ENCODE measurements around the gene VPS72.
A peak's percentile ranks its signal among the peaks of the same experiment; 100 is the strongest.
"Not testable (repeated sequence)": the region's sequence is repeated elsewhere in the genome, so short reads cannot be mapped to it uniquely, and the experiment has no call there.

Gene VPS72

GRCh38 chr1:151199873-151200581 lies 10.0 kb upstream of the VPS72 start:
- Histone ChIP-seq H3K4ac (ENCODE audit: low read depth, low read length) (no peak overlapping the region), H2BK15ac (replicated peaks; ENCODE audit: low read depth) (no peak overlapping the region), H3K27me3 (ENCODE audit: insufficient read depth, low read length, poor library complexity) (no peaks in the 10 kb centered on the region), H3K4me1 (ENCODE audit: control insufficient read depth, low read depth, low read length) (no peaks in the 10 kb centered on the region), H3K27ac (ENCODE audit: low read depth, low read length) (no peak overlapping the region), H3K79me2 (ENCODE audit: control insufficient read depth, insufficient read depth, low read length) (peaks cover 56% of the 10 kb centered on the region), H3K23ac (ENCODE audit: low read length) (peak overlapping the region; percentile 66), H3K56ac (ENCODE audit: low read length) (peak overlapping the region; percentile 100), H3K79me1 (ENCODE audit: low read length) (peaks cover 2% of the 10 kb centered on the region), H2BK5ac (ENCODE audit: low read length) (no peak overlapping the region), H3K18ac (ENCODE audit: low read length) (no peak overlapping the region), H3K9ac (ENCODE audit: low read length) (peak overlapping the region; percentile 100), H3K4me2 (ENCODE audit: low read length) (peak overlapping the region; percentile 98), H2BK120ac (ENCODE audit: low read depth, low read length) (no peak overlapping the region), H4K8ac (ENCODE audit: low read depth, low read length) (no peak overlapping the region), H2AK5ac (ENCODE audit: low read length) (no peak overlapping the region), H3K4me3 (ENCODE audit: low read length) (peak overlapping the region; percentile 98), H3K36me3 (ENCODE audit: control insufficient read depth, insufficient read depth, low read length) (peaks cover 1% of the 10 kb centered on the region), H4K5ac (ENCODE audit: low read length) (no peak overlapping the region)
- WGBS (ENCODE audit: extremely low coverage, insufficient coverage, low lambda C conversion rate): no CpG with 5 or more reads among the region's 11 CpGs
- peak; percentile 46 for DNase-seq

DNA sequence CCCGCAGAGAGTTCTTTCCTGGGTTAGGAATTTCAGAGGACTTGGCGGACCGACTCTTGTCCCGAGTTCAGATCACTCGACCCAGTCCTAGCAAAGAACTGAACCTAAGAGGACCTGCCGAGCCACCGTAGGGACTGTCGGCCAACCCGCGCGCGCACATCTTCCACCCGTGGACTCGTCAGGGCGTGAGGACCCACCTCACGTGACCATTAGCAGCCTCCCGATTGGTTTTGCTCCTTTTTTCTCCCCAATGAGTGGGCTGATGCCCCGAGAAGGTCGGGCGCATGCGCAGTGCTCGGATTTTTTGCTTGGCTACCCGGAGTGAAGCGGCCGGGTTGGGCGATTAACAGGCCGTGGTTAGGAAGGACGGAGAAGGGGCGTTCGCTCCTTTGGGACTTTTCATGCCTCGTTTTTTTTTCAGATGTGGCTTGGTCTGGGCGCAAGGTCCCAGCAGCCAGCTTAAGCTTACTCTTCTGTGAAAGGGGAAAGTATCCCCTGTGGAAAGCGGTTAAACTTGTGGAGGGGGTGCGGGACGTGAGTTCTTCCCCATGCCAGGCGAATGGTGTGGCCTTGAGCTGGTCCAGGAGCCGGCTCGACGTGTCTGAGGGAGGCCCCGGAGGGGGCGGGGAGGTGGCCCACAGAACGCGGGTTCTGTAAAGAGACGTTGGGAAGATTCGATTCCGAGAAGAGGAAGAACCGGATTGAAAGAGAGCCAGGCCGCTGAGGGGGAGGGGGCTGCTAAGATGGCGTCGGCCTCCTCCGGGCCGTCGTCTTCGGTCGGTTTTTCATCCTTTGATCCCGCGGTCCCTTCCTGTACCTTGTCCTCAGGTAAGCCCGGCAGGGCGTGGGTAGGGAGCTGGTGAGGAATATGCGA lies 8.5 kb upstream of the VPS72 start, which contains the start of gene PIP5K1A:
Gene PIP5K1A (plus strand): TSS at position 299 of the 874 bp plus-strand sequence. CDS start 445 bp downstream, at position 744.
- no peaks in the 10 kb centered on the region for H3K27me3 ChIP-seq (ENCODE audit: insufficient read depth, low read length, poor library complexity)
- peaks cover 43% of the 10 kb centered on the region for H3K79me2 ChIP-seq (ENCODE audit: control insufficient read depth, insufficient read depth, low read length)
- peak within 1 kb of the TSS; percentile 100 for H3K9ac ChIP-seq (ENCODE audit: low read length)
- no peak within 1 kb of the TSS for H4K8ac ChIP-seq (ENCODE audit: low read depth, low read length)
- no peaks in the 10 kb centered on the region for H3K4me1 ChIP-seq (ENCODE audit: control insufficient read depth, low read depth, low read length)
- peak within 1 kb of the TSS; percentile 99 for H3K23ac ChIP-seq (ENCODE audit: low read length)
- no peak within 1 kb of the TSS for H4K5ac ChIP-seq (ENCODE audit: low read length)
- peak within 1 kb of the TSS; percentile 100 for H3K56ac ChIP-seq (ENCODE audit: low read length)
- H2BK5ac ChIP-seq (ENCODE audit: low read length): peak within 1 kb of the TSS; percentile 80
- H2BK120ac ChIP-seq (ENCODE audit: low read depth, low read length): no peak within 1 kb of the TSS
- peaks cover 2% of the 10 kb centered on the region for H3K79me1 ChIP-seq (ENCODE audit: low read length)
- no peaks in the 10 kb centered on the region for H3K36me3 ChIP-seq (ENCODE audit: control insufficient read depth, insufficient read depth, low read length)
- H2AK5ac ChIP-seq (ENCODE audit: low read length): peak within 1 kb of the TSS; percentile 79
- peak within 1 kb of the TSS; percentile 89 for H3K4ac ChIP-seq (ENCODE audit: low read depth, low read length)
- peak within 1 kb of the TSS; percentile 63 for H3K18ac ChIP-seq (ENCODE audit: low read length)
- no peak within 1 kb of the TSS for H2BK15ac ChIP-seq (replicated peaks; ENCODE audit: low read depth)
- H3K27ac ChIP-seq (ENCODE audit: low read depth, low read length): peak within 1 kb of the TSS; percentile 32
- DNase-seq: peak; percentile 98
- peak within 1 kb of the TSS; percentile 98 for H3K4me2 ChIP-seq (ENCODE audit: low read length)
- WGBS (ENCODE audit: extremely low coverage, insufficient coverage, low lambda C conversion rate): no CpG with 5 or more reads among the region's 60 CpGs
- peak within 1 kb of the TSS; percentile 98 for H3K4me3 ChIP-seq (ENCODE audit: low read length)

DNA sequence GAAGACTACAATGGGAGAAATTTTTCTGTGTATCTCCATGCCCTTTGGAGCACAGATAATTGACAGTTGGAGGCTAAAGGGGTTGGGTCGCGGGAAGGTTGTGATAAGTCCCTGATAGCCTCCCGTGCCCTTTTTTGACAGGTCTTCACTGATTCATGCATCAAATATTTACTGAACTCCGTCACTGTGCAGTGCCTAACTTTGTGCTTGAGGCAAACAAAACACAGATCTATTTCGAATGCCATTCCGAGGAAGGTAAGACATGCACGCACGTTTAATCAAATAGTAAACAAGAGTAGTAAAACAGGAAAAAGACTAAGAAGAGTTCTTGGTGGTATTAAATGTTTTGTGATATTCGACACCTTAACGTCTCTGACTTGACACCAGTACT lies 7.9 kb upstream of the VPS72 start:
- peaks cover 40% of the 10 kb centered on the region for H3K79me2 ChIP-seq (ENCODE audit: control insufficient read depth, insufficient read depth, low read length)
- H3K18ac ChIP-seq (ENCODE audit: low read length): no peak overlapping the region
- H4K8ac ChIP-seq (ENCODE audit: low read depth, low read length): no peak overlapping the region
- no peak for DNase-seq
- peak overlapping the region; percentile 53 for H3K9ac ChIP-seq (ENCODE audit: low read length)
- no CpG with 5 or more reads among the region's 10 CpGs for WGBS (ENCODE audit: extremely low coverage, insufficient coverage, low lambda C conversion rate)
- H3K23ac ChIP-seq (ENCODE audit: low read length): no peak overlapping the region
- peak overlapping the region; percentile 45 for H3K4me2 ChIP-seq (ENCODE audit: low read length)
- H2BK120ac ChIP-seq (ENCODE audit: low read depth, low read length): no peak overlapping the region
- H3K4me1 ChIP-seq (ENCODE audit: control insufficient read depth, low read depth, low read length): no peaks in the 10 kb centered on the region
- H3K27me3 ChIP-seq (ENCODE audit: insufficient read depth, low read length, poor library complexity): no peaks in the 10 kb centered on the region
- peak overlapping the region; percentile 61 for H3K56ac ChIP-seq (ENCODE audit: low read length)
- no peaks in the 10 kb centered on the region for H3K36me3 ChIP-seq (ENCODE audit: control insufficient read depth, insufficient read depth, low read length)
- no peak overlapping the region for H3K27ac ChIP-seq (ENCODE audit: low read depth, low read length)
- no peak overlapping the region for H2BK15ac ChIP-seq (replicated peaks; ENCODE audit: low read depth)
- H2BK5ac ChIP-seq (ENCODE audit: low read length): no peak overlapping the region
- no peaks in the 10 kb centered on the region for H3K79me1 ChIP-seq (ENCODE audit: low read length)
- peak overlapping the region; percentile 33 for H3K4me3 ChIP-seq (ENCODE audit: low read length)
- no peak overlapping the region for H4K5ac ChIP-seq (ENCODE audit: low read length)
- no peak overlapping the region for H3K4ac ChIP-seq (ENCODE audit: low read depth, low read length)
- H2AK5ac ChIP-seq (ENCODE audit: low read length): no peak overlapping the region

DNA sequence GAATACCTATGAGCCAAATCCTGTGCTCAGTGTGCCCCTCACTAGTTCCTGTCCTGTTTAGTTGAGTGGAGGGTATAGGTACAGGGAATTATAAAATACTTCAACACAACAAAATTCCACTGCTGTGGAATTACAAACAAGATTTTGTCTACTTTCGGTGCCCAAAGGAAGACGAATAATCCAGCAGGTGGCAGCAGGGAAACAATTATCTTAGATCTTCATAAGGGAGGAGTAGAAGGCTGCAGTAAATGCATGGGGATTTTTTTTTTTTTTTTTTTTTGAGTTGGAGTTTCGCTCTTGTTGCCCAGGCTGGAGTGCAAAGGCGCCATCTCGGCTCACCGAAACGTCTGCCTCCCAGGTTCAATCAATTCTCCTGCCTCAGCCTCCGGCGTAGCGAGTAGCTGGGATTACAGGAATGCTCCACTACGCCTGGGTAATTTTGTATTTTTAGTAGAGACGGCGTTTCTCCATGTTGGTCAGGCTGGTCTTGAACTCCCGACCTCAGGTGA lies 6.3 kb upstream of the VPS72 start:
- no peak overlapping the region for H3K27ac ChIP-seq (ENCODE audit: low read depth, low read length)
- no peaks in the 10 kb centered on the region for H3K79me1 ChIP-seq (ENCODE audit: low read length)
- no peaks in the 10 kb centered on the region for H3K36me3 ChIP-seq (ENCODE audit: control insufficient read depth, insufficient read depth, low read length)
- H2AK5ac ChIP-seq (ENCODE audit: low read length): no peak overlapping the region
- H3K56ac ChIP-seq (ENCODE audit: low read length): no peak overlapping the region
- no peak overlapping the region for H4K5ac ChIP-seq (ENCODE audit: low read length)
- H2BK15ac ChIP-seq (replicated peaks; ENCODE audit: low read depth): no peak overlapping the region
- H3K27me3 ChIP-seq (ENCODE audit: insufficient read depth, low read length, poor library complexity): no peaks in the 10 kb centered on the region
- no peak overlapping the region for H2BK120ac ChIP-seq (ENCODE audit: low read depth, low read length)
- no peak overlapping the region for H3K23ac ChIP-seq (ENCODE audit: low read length)
- H3K18ac ChIP-seq (ENCODE audit: low read length): no peak overlapping the region
- WGBS (ENCODE audit: extremely low coverage, insufficient coverage, low lambda C conversion rate): no CpG with 5 or more reads among the region's 14 CpGs
- H3K4me2 ChIP-seq (ENCODE audit: low read length): no peak overlapping the region
- H4K8ac ChIP-seq (ENCODE audit: low read depth, low read length): no peak overlapping the region
- DNase-seq: peak; percentile 76
- H3K4ac ChIP-seq (ENCODE audit: low read depth, low read length): no peak overlapping the region
- no peak overlapping the region for H2BK5ac ChIP-seq (ENCODE audit: low read length)
- H3K4me3 ChIP-seq (ENCODE audit: low read length): no peak overlapping the region
- no peak overlapping the region for H3K9ac ChIP-seq (ENCODE audit: low read length)
- peaks cover 25% of the 10 kb centered on the region for H3K79me2 ChIP-seq (ENCODE audit: control insufficient read depth, insufficient read depth, low read length)
- H3K4me1 ChIP-seq (ENCODE audit: control insufficient read depth, low read depth, low read length): no peaks in the 10 kb centered on the region

GRCh38 chr1:151194894-151195594 lies 5.0 kb upstream of the VPS72 start:
- DNase-seq: peak; percentile 62

More at GRCh38 chr1:151194894-151195594, 5.0 kb upstream of the VPS72 start:
- H3K56ac ChIP-seq (ENCODE audit: low read length); H4K5ac ChIP-seq (ENCODE audit: low read length); H3K4me1 ChIP-seq (ENCODE audit: control insufficient read depth, low read depth, low read length); H3K9ac ChIP-seq (ENCODE audit: low read length); H3K79me1 ChIP-seq (ENCODE audit: low read length); H3K18ac ChIP-seq (ENCODE audit: low read length); H3K23ac ChIP-seq (ENCODE audit: low read length); H2AK5ac ChIP-seq (ENCODE audit: low read length); H3K4me3 ChIP-seq (ENCODE audit: low read length); H3K4me2 ChIP-seq (ENCODE audit: low read length); H4K8ac ChIP-seq (ENCODE audit: low read depth, low read length); H2BK120ac ChIP-seq (ENCODE audit: low read depth, low read length); H2BK15ac ChIP-seq (replicated peaks; ENCODE audit: low read depth); H3K4ac ChIP-seq (ENCODE audit: low read depth, low read length); H3K27me3 ChIP-seq (ENCODE audit: insufficient read depth, low read length, poor library complexity); H3K36me3 ChIP-seq (ENCODE audit: control insufficient read depth, insufficient read depth, low read length); H3K27ac ChIP-seq (ENCODE audit: low read depth, low read length); H2BK5ac ChIP-seq (ENCODE audit: low read length): not testable (repeated sequence)
- no CpG with 5 or more reads among the region's 17 CpGs for WGBS (ENCODE audit: extremely low coverage, insufficient coverage, low lambda C conversion rate)
- peaks cover 16% of the 10 kb centered on the region for H3K79me2 ChIP-seq (ENCODE audit: control insufficient read depth, insufficient read depth, low read length)

Data from mesendoderm (in vitro differentiated cells).